AG10803 (cell line): Measurements from ENCODE around the gene RABEP2.

ENCODE experiments used
- DNase-seq: peaks from one replicate; pipeline ENCODE4 v3.0.0; 2010; ENCODE audit warnings: low read depth
- H3K4me3 ChIP-seq: 2 replicates; pipeline ENCODE4 v1.5.1; 2011; ENCODE audit warnings: mild to moderate bottlenecking, low read length, control low read depth
- CTCF ChIP-seq: conservative IDR thresholded peaks from 2 replicates; pipeline ENCODE4 v1.5.1; 2011; ENCODE audit warnings: mild to moderate bottlenecking, low read length, control low read depth, inconsistent platforms

The RABEP2 gene

GRCh38 chr16:28938721-28939120 is 13.7 kb upstream of the RABEP2 start:
- no peak overlapping the region for H3K4me3 ChIP-seq
- no peak for DNase-seq
- no peak for TF ChIP-seq CTCF

GRCh38 chr16:28937222-28937876 is 12.3 kb upstream of the RABEP2 start:
- TF ChIP-seq CTCF, result no peak
- no peak for DNase-seq
- no peak overlapping the region for H3K4me3 ChIP-seq

- H3K4me3 ChIP-seq, result no peak overlapping the region
- no peak for TF ChIP-seq CTCF
- no peak for DNase-seq
Measured at GRCh38 chr16:28936784-28937155, 11.7 kb upstream of the RABEP2 start.

GRCh38 chr16:28935924-28936783 is 11.1 kb upstream of the RABEP2 start:
- DNase-seq, result peak; percentile 60
- H3K4me3 ChIP-seq, result peak overlapping the region; percentile 18; the same call in 1 of the 2 replicates
- TF ChIP-seq CTCF, result no peak

GRCh38 chr16:28935346-28935745 is 10.3 kb upstream of the RABEP2 start:
- TF ChIP-seq CTCF, result no peak
- H3K4me3 ChIP-seq, result no peak overlapping the region
- DNase-seq, result no peak

GRCh38 chr16:28933171-28933570 is 8.1 kb upstream of the RABEP2 start:
- DNase-seq, result no peak
- no peak for TF ChIP-seq CTCF
- H3K4me3 ChIP-seq, result no peak overlapping the region
